OCI-LY7 (cell line): ENCODE data around the gene CRHBP.

ENCODE experiments used
- EZH2phosphoT487 ChIP-seq: fragments of 200-600 bp; sonication (generic); IDR thresholded peaks from 2 replicates; pipeline ENCODE4 v1.6.1; 2018; ENCODE audit warnings: low read depth, borderline replicate concordance, mild to moderate bottlenecking, mixed run types, antibody characterized with exemption, low read length, moderate library complexity, mixed read lengths
- TF ChIP-seq, protein P1 (sequence below): fragments of 200-600 bp; sonication (generic); conservative IDR thresholded peaks from 2 replicates; pipeline ENCODE4 v1.5.1; 2014; ENCODE audit warnings: mild to moderate bottlenecking, antibody characterized with exemption, low read length, moderate library complexity, mixed read lengths

DNA sequence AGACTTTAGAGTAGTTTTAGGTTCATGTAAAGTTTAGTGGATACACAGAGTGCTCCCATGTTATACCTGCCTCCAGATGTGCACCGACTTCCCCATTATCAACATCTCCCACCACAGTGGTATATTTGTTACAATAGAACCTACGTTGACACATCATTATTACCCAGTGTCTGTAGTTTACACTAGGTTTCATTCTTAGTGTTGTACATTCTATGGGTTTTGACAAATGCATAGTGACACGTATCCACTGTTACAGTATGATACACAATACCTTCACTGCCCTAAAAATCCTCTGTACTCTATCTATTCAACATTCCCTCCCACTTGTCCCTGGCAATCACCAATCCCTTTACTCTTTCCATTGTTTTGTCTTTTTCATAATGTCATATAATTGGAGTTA lies 34.3 kb upstream of the CRHBP start:
- TF ChIP-seq, protein P1, sequence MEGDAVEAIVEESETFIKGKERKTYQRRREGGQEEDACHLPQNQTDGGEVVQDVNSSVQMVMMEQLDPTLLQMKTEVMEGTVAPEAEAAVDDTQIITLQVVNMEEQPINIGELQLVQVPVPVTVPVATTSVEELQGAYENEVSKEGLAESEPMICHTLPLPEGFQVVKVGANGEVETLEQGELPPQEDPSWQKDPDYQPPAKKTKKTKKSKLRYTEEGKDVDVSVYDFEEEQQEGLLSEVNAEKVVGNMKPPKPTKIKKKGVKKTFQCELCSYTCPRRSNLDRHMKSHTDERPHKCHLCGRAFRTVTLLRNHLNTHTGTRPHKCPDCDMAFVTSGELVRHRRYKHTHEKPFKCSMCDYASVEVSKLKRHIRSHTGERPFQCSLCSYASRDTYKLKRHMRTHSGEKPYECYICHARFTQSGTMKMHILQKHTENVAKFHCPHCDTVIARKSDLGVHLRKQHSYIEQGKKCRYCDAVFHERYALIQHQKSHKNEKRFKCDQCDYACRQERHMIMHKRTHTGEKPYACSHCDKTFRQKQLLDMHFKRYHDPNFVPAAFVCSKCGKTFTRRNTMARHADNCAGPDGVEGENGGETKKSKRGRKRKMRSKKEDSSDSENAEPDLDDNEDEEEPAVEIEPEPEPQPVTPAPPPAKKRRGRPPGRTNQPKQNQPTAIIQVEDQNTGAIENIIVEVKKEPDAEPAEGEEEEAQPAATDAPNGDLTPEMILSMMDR: no peak
- no peak for TF ChIP-seq EZH2phosphoT487
